ENCODE measurements around the gene BCAS1.

DNA sequence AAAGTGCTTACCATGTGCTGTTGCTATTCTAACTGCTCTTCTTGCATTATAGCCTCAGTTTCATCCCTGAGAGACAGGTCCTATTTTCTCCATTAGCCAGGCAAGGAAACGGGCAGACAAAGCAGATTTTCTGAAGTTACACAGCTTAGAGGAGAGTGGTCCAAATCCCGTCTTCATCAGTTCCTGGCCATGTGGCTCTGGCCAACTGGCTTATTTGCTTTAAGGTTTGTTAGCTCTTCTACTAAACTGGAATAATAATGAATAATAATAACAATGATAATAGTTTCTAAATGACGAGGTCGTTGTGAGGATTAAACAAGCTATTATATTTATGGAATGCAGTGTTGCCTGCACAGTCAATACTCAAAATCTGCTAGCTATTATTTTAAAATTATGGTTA is 35.8 kb upstream of the BCAS1 start:
- TF ChIP-seq CTCF (IDR thresholded peaks at IDR 0.05; ENCODE audit: low read length) (no peak), EZH2phosphoT487 (IDR thresholded peaks at IDR 0.05; ENCODE audit: low read length) (no peak), EZH2 (optimal IDR thresholded peaks at IDR 0.05; ENCODE audit: low read depth, low read length) (no peak)
